Neural progenitor cell (in vitro differentiated cells): ENCODE measurements around the gene BCAT1. TPM values are rescaled to one million over a fixed set of nuclear protein-coding genes. Genes with fewer than 3 reads are reported as not detected.

Experiments
- DNase-seq: peaks from one replicate; pipeline ENCODE4 v3.0.0-alpha.2; 2016; ENCODE audit warnings: low spot score
- H2AFZ ChIP-seq: fragments of 200-600 bp; sonication (generic); replicated peaks from 2 replicates; pipeline ENCODE4 v1.6.1; 2016; ENCODE audit warnings: antibody characterized with exemption
- H3F3A ChIP-seq: fragments of 200-600 bp; sonication (generic); 2 replicates; pipeline ENCODE4 v1.6.1; 2016; ENCODE audit warnings: antibody characterized with exemption, low read depth
- H3K27ac ChIP-seq: fragments of 200-600 bp; sonication (generic); 2 replicates; pipeline ENCODE4 v1.5.1; 2016; ENCODE audit warnings: mild to moderate bottlenecking
- H3K27me3 ChIP-seq: fragments of 200-600 bp; sonication (generic); 2 replicates; pipeline ENCODE4 v1.6.1; 2016; ENCODE audit warnings: mild to moderate bottlenecking, moderate library complexity
- H3K36me3 ChIP-seq: fragments of 200-600 bp; sonication (generic); 2 replicates; pipeline ENCODE4 v1.5.1; 2016
- H3K4me1 ChIP-seq: fragments of 200-600 bp; sonication (generic); 2 replicates; pipeline ENCODE4 v1.6.1; 2016; ENCODE audit warnings: mixed run types
- H3K4me2 ChIP-seq: fragments of 200-600 bp; sonication (generic); 2 replicates; pipeline ENCODE4 v1.6.1; 2016
- H3K4me3 ChIP-seq: fragments of 200-600 bp; sonication (generic); 2 replicates; pipeline ENCODE4 v1.5.1; 2016
- H3K79me2 ChIP-seq: fragments of 200-600 bp; sonication (generic); 2 replicates; pipeline ENCODE4 v1.6.1; 2016; ENCODE audit warnings: low read depth
- H3K9ac ChIP-seq: fragments of 200-600 bp; sonication (generic); 2 replicates; pipeline ENCODE4 v1.6.1; 2016
- H3K9me3 ChIP-seq: fragments of 200-600 bp; sonication (generic); 2 replicates; pipeline ENCODE4 v1.5.1; 2016; ENCODE audit warnings: low read depth
- H4K20me1 ChIP-seq: fragments of 200-600 bp; sonication (generic); 2 replicates; pipeline ENCODE4 v1.6.1; 2016; ENCODE audit warnings: low read depth
- H3K27ac Mint-ChIP-seq: 3 replicates; pipeline ENCODE4 v1.8.0; 2021; ENCODE audit warnings: mixed read lengths
- H3K27me3 Mint-ChIP-seq: 2 replicates; pipeline ENCODE4 v1.8.0; 2022; ENCODE audit warnings: low read depth, mild to moderate bottlenecking, inconsistent platforms, moderate library complexity, mixed read lengths; ENCODE audit not compliant: insufficient read depth
- H3K36me3 Mint-ChIP-seq: 3 replicates; pipeline ENCODE4 v1.8.0; 2021; ENCODE audit warnings: mixed read lengths
- H3K4me1 Mint-ChIP-seq: 3 replicates; pipeline ENCODE4 v1.8.0; 2021; ENCODE audit warnings: mixed read lengths
- H3K4me3 Mint-ChIP-seq: 3 replicates; pipeline ENCODE4 v1.8.0; 2021; ENCODE audit warnings: mild to moderate bottlenecking, moderate library complexity, mixed read lengths
- H3K9me3 Mint-ChIP-seq: 3 replicates; pipeline ENCODE4 v1.8.0; 2020; ENCODE audit warnings: mixed read lengths
- CTCF ChIP-seq: fragments of 200-600 bp; sonication (generic); IDR thresholded peaks from 2 replicates; pipeline ENCODE4 v1.5.1; 2017; ENCODE audit warnings: antibody characterized with exemption, mild to moderate bottlenecking
- EZH2 ChIP-seq: fragments of 200-600 bp; sonication (generic); IDR thresholded peaks from 2 replicates; pipeline ENCODE4 v1.6.1; 2017; ENCODE audit warnings: antibody characterized with exemption, mild to moderate bottlenecking, moderate library complexity
- EZH2phosphoT487 ChIP-seq: fragments of 200-600 bp; sonication (generic); IDR thresholded peaks from 2 replicates; pipeline ENCODE4 v1.6.1; 2017; ENCODE audit warnings: antibody characterized with exemption
- total RNA-seq: library from RNA; depleted of rRNA; stranded (reverse); fragments of >200 nt; gene quantifications from 2 replicates; pipeline ENCODE4 v1.2.3, GENCODE V29; 2015; ENCODE audit warnings: low replicate concordance

BCAT1 gene
- total RNA-seq, 1 donor from 2014 or later, result 287 TPM

- Mint-ChIP-seq H3K4me1 (peaks cover 11% of the 10 kb centered on the region), H3K36me3 (no peaks in the 10 kb centered on the region), H3K9me3 (no peaks in the 10 kb centered on the region), H3K27me3 (peaks cover 2% of the 10 kb centered on the region), H3K27ac (no peak overlapping the region), H3K4me3 (no peak overlapping the region)
- no peak overlapping the region for H2AFZ ChIP-seq
- DNase-seq, result no peak
- no peak overlapping the region for H3K9ac ChIP-seq
- H3K79me2 ChIP-seq, result no peaks in the 10 kb centered on the region
- H3K4me2 ChIP-seq, result no peak overlapping the region
- H3K36me3 ChIP-seq, result no peaks in the 10 kb centered on the region
- TF ChIP-seq CTCF (no peak), EZH2 (no peak), EZH2phosphoT487 (no peak)
- H4K20me1 ChIP-seq, result no peaks in the 10 kb centered on the region
- no peaks in the 10 kb centered on the region for H3K27me3 ChIP-seq
- no peak overlapping the region for H3K27ac ChIP-seq
- H3K4me1 ChIP-seq, result no peaks in the 10 kb centered on the region
- H3F3A ChIP-seq, result no peaks in the 10 kb centered on the region
- no peak overlapping the region for H3K4me3 ChIP-seq
- no peaks in the 10 kb centered on the region for H3K9me3 ChIP-seq
Measured at GRCh38 chr12:24977060-24977459, 28.2 kb upstream of the BCAT1 start.

- H3K4me3 Mint-ChIP-seq, result no peak overlapping the region
- no peak overlapping the region for H3K4me2 ChIP-seq
- peaks cover 11% of the 10 kb centered on the region for H3K4me1 Mint-ChIP-seq
- no peak overlapping the region for H3K9ac ChIP-seq
- TF ChIP-seq CTCF (no peak), EZH2 (no peak), EZH2phosphoT487 (no peak)
- no peaks in the 10 kb centered on the region for H3K4me1 ChIP-seq
- H3K27me3 ChIP-seq, result no peaks in the 10 kb centered on the region
- no peaks in the 10 kb centered on the region for H3K36me3 ChIP-seq
- H2AFZ ChIP-seq, result peak overlapping the region; percentile 50
- no peak overlapping the region for H3K27ac ChIP-seq
- H3K27ac Mint-ChIP-seq, result peak overlapping the region; percentile 75
- peaks cover 4% of the 10 kb centered on the region for H3K9me3 Mint-ChIP-seq
- no peak overlapping the region for H3K4me3 ChIP-seq
- no peaks in the 10 kb centered on the region for H3K79me2 ChIP-seq
- H3K27me3 Mint-ChIP-seq, result peaks cover 2% of the 10 kb centered on the region
- no peaks in the 10 kb centered on the region for H3F3A ChIP-seq
- no peaks in the 10 kb centered on the region for H3K36me3 Mint-ChIP-seq
- no peaks in the 10 kb centered on the region for H4K20me1 ChIP-seq
- no peak for DNase-seq
- H3K9me3 ChIP-seq, result no peaks in the 10 kb centered on the region
Measured at GRCh38 chr12:24975425-24975824, 26.5 kb upstream of the BCAT1 start.

GRCh38 chr12:24974216-24974615, 25.3 kb upstream of the BCAT1 start:
- Mint-ChIP-seq H3K4me1 (peaks cover 5% of the 10 kb centered on the region), H3K4me3 (no peak overlapping the region), H3K9me3 (peaks cover 4% of the 10 kb centered on the region), H3K27me3 (peaks cover 2% of the 10 kb centered on the region), H3K27ac (no peak overlapping the region), H3K36me3 (no peaks in the 10 kb centered on the region)
- Histone ChIP-seq H4K20me1 (no peaks in the 10 kb centered on the region), H3K27me3 (no peaks in the 10 kb centered on the region), H3F3A (no peaks in the 10 kb centered on the region), H3K9me3 (no peaks in the 10 kb centered on the region), H3K27ac (no peak overlapping the region), H3K4me2 (no peak overlapping the region), H3K36me3 (no peaks in the 10 kb centered on the region), H3K9ac (no peak overlapping the region), H2AFZ (no peak overlapping the region), H3K79me2 (no peaks in the 10 kb centered on the region), H3K4me1 (no peaks in the 10 kb centered on the region), H3K4me3 (no peak overlapping the region)
- DNase-seq, result no peak
- TF ChIP-seq EZH2 (no peak), EZH2phosphoT487 (no peak), CTCF (no peak)

GRCh38 chr12:24972078-24972477, 23.2 kb upstream of the BCAT1 start:
- Histone ChIP-seq H3K27ac (no peak overlapping the region), H3K9ac (no peak overlapping the region), H3K4me2 (no peak overlapping the region), H3K27me3 (no peaks in the 10 kb centered on the region), H3K9me3 (no peaks in the 10 kb centered on the region), H3K4me3 (no peak overlapping the region), H2AFZ (no peak overlapping the region), H4K20me1 (no peaks in the 10 kb centered on the region), H3K79me2 (no peaks in the 10 kb centered on the region), H3F3A (no peaks in the 10 kb centered on the region), H3K4me1 (no peaks in the 10 kb centered on the region), H3K36me3 (no peaks in the 10 kb centered on the region)
- Mint-ChIP-seq H3K4me1 (peaks cover 5% of the 10 kb centered on the region), H3K4me3 (no peak overlapping the region), H3K36me3 (no peaks in the 10 kb centered on the region), H3K9me3 (peaks cover 4% of the 10 kb centered on the region), H3K27me3 (no peaks in the 10 kb centered on the region), H3K27ac (no peak overlapping the region)
- DNase-seq, result no peak
- TF ChIP-seq CTCF (no peak), EZH2 (no peak), EZH2phosphoT487 (no peak)
